HepG2 (cell line): Measurements from ENCODE around the gene FAM124A. TPM values are rescaled to one million over a fixed set of nuclear protein-coding genes. Genes with fewer than 3 reads are reported as not detected.

Experiments
- FLYWCH1 ChIP-seq: sonication (generic); formaldehyde crosslinking; IDR thresholded peaks from 2 replicates; pipeline ENCODE4 v1.8.1; 2023; ENCODE audit warnings: mild to moderate bottlenecking, missing genetic modification reagents
- HIC2 ChIP-seq: sonication (generic); formaldehyde crosslinking; IDR thresholded peaks from 2 replicates; pipeline ENCODE4 v1.9.0; 2022; ENCODE audit warnings: low read depth, missing genetic modification reagents
- MAFF ChIP-seq: IDR thresholded peaks from 2 replicates; pipeline ENCODE4 v1.6.1; 2011; ENCODE audit warnings: low read depth, low read length, improper control_type of control experiment
- MIER3 ChIP-seq: IDR thresholded peaks from 2 replicates; pipeline ENCODE4 v1.6.1; 2016; ENCODE audit warnings: missing compliant biosample characterization, borderline replicate concordance
- NR0B2 ChIP-seq: sonication (generic); formaldehyde crosslinking; IDR thresholded peaks from 2 replicates; pipeline ENCODE4 v1.4.0; 2020; ENCODE audit warnings: mild to moderate bottlenecking, missing genetic modification reagents
- PATZ1 ChIP-seq: sonication (generic); formaldehyde crosslinking; IDR thresholded peaks from 2 replicates; pipeline ENCODE4 v1.4.0; 2020; ENCODE audit warnings: missing genetic modification reagents
- RXRB ChIP-seq: IDR thresholded peaks from 2 replicates; pipeline ENCODE4 v1.6.1; 2016; ENCODE audit warnings: borderline replicate concordance, missing genetic modification reagents, missing compliant biosample characterization
- SMYD3 ChIP-seq: sonication (generic); formaldehyde crosslinking; IDR thresholded peaks from 2 replicates; pipeline ENCODE4 v1.8.1; 2023; ENCODE audit warnings: mild to moderate bottlenecking, missing genetic modification reagents
- THYN1 ChIP-seq: sonication (generic); formaldehyde crosslinking; IDR thresholded peaks from 2 replicates; pipeline ENCODE4 v1.8.1; 2023; ENCODE audit warnings: low read depth, mild to moderate bottlenecking, moderate library complexity, missing genetic modification reagents, borderline replicate concordance
- ZNF407 ChIP-seq: sonication (generic); formaldehyde crosslinking; IDR thresholded peaks from one replicate; pipeline ENCODE4 v1.5.1; 2020; ENCODE audit warnings: mild to moderate bottlenecking, missing genetic modification reagents; ENCODE audit errors: not compliant biosample characterization
- ZNF589 ChIP-seq: sonication (generic); formaldehyde crosslinking; conservative IDR thresholded peaks from 2 replicates; pipeline ENCODE4 v1.8.0; 2022; ENCODE audit warnings: mild to moderate bottlenecking, moderate library complexity, missing genetic modification reagents
- ZNF792 ChIP-seq: IDR thresholded peaks from 2 replicates; pipeline ENCODE4 v1.6.1; 2016
- polyA plus RNA-seq, 8 experiments: library from polyadenylated mRNA; depleted of rRNA in 3 of 8; stranded (reverse) in 7 of 8; unstranded in 1 of 8; fragments of >200 nt; fragmentation: Illumina TruSeq in 4 of 8; extraction: Trizol in 4 of 8; gene quantifications; 2 replicates each; pipeline versions ENCODE4 v1.2.1 to v1.2.3, GENCODE V29; 2011 to 2016; ENCODE audit warnings: low read depth in 4 of 8, missing spikeins in 1 of 8, mixed read lengths in 1 of 8; ENCODE audit not compliant: insufficient read depth in 1 of 8
- total RNA-seq, 5 experiments: library from RNA; depleted of rRNA; stranded (reverse); fragments of >200 nt; fragmentation: Illumina TruSeq; extraction: Trizol; gene quantifications; 2 replicates each; pipeline ENCODE4 v1.2.3, GENCODE V29; 2016; ENCODE audit warnings: low read depth in 1 of 5

Gene FAM124A
- total and polyA plus RNA-seq, 2 of the 13 experiments (the other 11 are each of a cell fraction or from before 2014, with no cell fraction given) = not detected

GRCh38 chr13:51237386-51237785 is 15.2 kb downstream of the FAM124A start (continued):
- TF ChIP-seq ZNF407 (CRISPR knock-in tag) (no peak), NR0B2 (CRISPR knock-in tag) (no peak), MIER3 (no peak), THYN1 (no peak), MAFF (no peak), SMYD3 (CRISPR knock-in tag) (no peak), RXRB (CRISPR knock-in tag) (no peak), ZNF792 (CRISPR knock-in tag) (no peak), FLYWCH1 (CRISPR knock-in tag) (no peak), HIC2 (CRISPR knock-in tag) (no peak), PATZ1 (CRISPR knock-in tag) (no peak), ZNF589 (CRISPR knock-in tag) (no peak)
